GM10847 (cell line): ENCODE data around the gene EFNA5.

ENCODE experiments used
- POLR2A ChIP-seq: IDR thresholded peaks from 2 replicates; pipeline ENCODE4 v1.6.1; 2011; ENCODE audit not compliant: insufficient read length; ENCODE audit errors: extremely low read depth

Gene EFNA5

GRCh38 chr5:107604146-107604910, 66.4 kb downstream of the EFNA5 start:
- TF ChIP-seq POLR2A, result no peak

GRCh38 chr5:107603349-107603748, 67.4 kb downstream of the EFNA5 start:
- no peak for TF ChIP-seq POLR2A

- no peak for TF ChIP-seq POLR2A
Measured at GRCh38 chr5:107602896-107603295, 67.8 kb downstream of the EFNA5 start.

GRCh38 chr5:107601076-107601475, 69.7 kb downstream of the EFNA5 start:
- no peak for TF ChIP-seq POLR2A

- no peak for TF ChIP-seq POLR2A
Measured at GRCh38 chr5:107598958-107599357, 71.8 kb downstream of the EFNA5 start.

GRCh38 chr5:107597803-107598202, 72.9 kb downstream of the EFNA5 start:
- TF ChIP-seq POLR2A, result no peak

- TF ChIP-seq POLR2A, result no peak
Measured at GRCh38 chr5:107597247-107597646, 73.5 kb downstream of the EFNA5 start.

GRCh38 chr5:107594253-107595045, 76.3 kb downstream of the EFNA5 start:
- no peak for TF ChIP-seq POLR2A

GRCh38 chr5:107593009-107593408, 77.7 kb downstream of the EFNA5 start:
- no peak for TF ChIP-seq POLR2A

GRCh38 chr5:107592515-107592914, 78.2 kb downstream of the EFNA5 start:
- no peak for TF ChIP-seq POLR2A

GRCh38 chr5:107590686-107591085, 80.1 kb downstream of the EFNA5 start:
- no peak for TF ChIP-seq POLR2A

GRCh38 chr5:107589520-107590193, 81.1 kb downstream of the EFNA5 start:
- TF ChIP-seq POLR2A, result no peak

- TF ChIP-seq POLR2A, result no peak
Measured at GRCh38 chr5:107582625-107583024, 88.1 kb downstream of the EFNA5 start.

- no peak for TF ChIP-seq POLR2A
Measured at GRCh38 chr5:107580889-107581820, 89.6 kb downstream of the EFNA5 start.
